ENCODE measurements around the gene LRCH1. TPM values are rescaled to one million over a fixed set of nuclear protein-coding genes. Genes with fewer than 3 reads are reported as not detected.

The LRCH1 gene
- total RNA-seq, 1 experiment from 2014 or later, result 27.0 TPM

- no peaks in the 10 kb centered on the region; the same call in 1 of the 2 replicates for H3K36me3 ChIP-seq (ENCODE audit: control insufficient read depth, insufficient read depth, low read length)
- H3K9me3 Mint-ChIP-seq (ENCODE audit: unreplicated experiment), result no peaks in the 10 kb centered on the region
- intact Hi-C loops (cut with micrococcal nuclease; ENCODE audit: unreplicated experiment), result no loop called here
- H3K9me3 ChIP-seq, result no peaks in the 10 kb centered on the region
- TF ChIP-seq CTCF (IDR thresholded peaks at IDR 0.05; ENCODE audit: insufficient read depth in 1 of 2, low read depth in 1 of 2, low read length in 1 of 2, severe bottlenecking in 1 of 2, unreplicated experiment in 1 of 2), result no peak
- H3K27ac Mint-ChIP-seq (ENCODE audit: unreplicated experiment), result peak overlapping the region; percentile 48
- CTCF ChIA-PET, result interaction anchor here (0.7 kb wide), 1 partner anchor 13 kb away, joined by 3 read pairs; no protein-coding TSS in a partner anchor
- BruUV-seq (replicated peaks), result no TSS peak
- POLR2A ChIA-PET, result no interaction called here
- no peaks in the 10 kb centered on the region for H3K27me3 Mint-ChIP-seq (ENCODE audit: insufficient read depth, unreplicated experiment)
- no peak overlapping the region for H3K4me3 ChIP-seq (ENCODE audit: low read depth, low read length)
- no peaks in the 10 kb centered on the region for H3K27me3 ChIP-seq (replicated peaks; ENCODE audit: control insufficient read depth, insufficient read depth, low read length)
- no peak overlapping the region for H3K4me3 Mint-ChIP-seq (ENCODE audit: unreplicated experiment)
- peaks cover 78% of the 10 kb centered on the region for H3K4me1 ChIP-seq
- no peak for DNase-seq
- H3K4me1 Mint-ChIP-seq (ENCODE audit: low read depth, unreplicated experiment), result peaks cover 62% of the 10 kb centered on the region
- peaks cover 8% of the 10 kb centered on the region for H3K36me3 Mint-ChIP-seq (ENCODE audit: insufficient read depth, unreplicated experiment)
Observed at GRCh38 chr13:46595885-46596275, 42.9 kb downstream of the LRCH1 start.

GRCh38 chr13:46596466-46596865, 43.5 kb downstream of the LRCH1 start:
- Histone ChIP-seq H3K36me3 (ENCODE audit: control insufficient read depth, insufficient read depth, low read length) (no peaks in the 10 kb centered on the region; the same call in 1 of the 2 replicates), H3K9me3 (no peaks in the 10 kb centered on the region), H3K4me1 (peaks cover 78% of the 10 kb centered on the region), H3K27me3 (replicated peaks; ENCODE audit: control insufficient read depth, insufficient read depth, low read length) (no peaks in the 10 kb centered on the region), H3K4me3 (ENCODE audit: low read depth, low read length) (no peak overlapping the region)
- no peak overlapping the region for H3K4me3 Mint-ChIP-seq (ENCODE audit: unreplicated experiment)
- H3K9me3 Mint-ChIP-seq (ENCODE audit: unreplicated experiment), result no peaks in the 10 kb centered on the region
- ChIA-PET POLR2A (no interaction called here), CTCF (no interaction called here)
- H3K4me1 Mint-ChIP-seq (ENCODE audit: low read depth, unreplicated experiment), result peaks cover 62% of the 10 kb centered on the region
- DNase-seq, result no peak
- no peak for TF ChIP-seq CTCF (IDR thresholded peaks at IDR 0.05; ENCODE audit: insufficient read depth in 1 of 2, low read depth in 1 of 2, low read length in 1 of 2, severe bottlenecking in 1 of 2, unreplicated experiment in 1 of 2)
- BruUV-seq (replicated peaks), result no TSS peak
- no peaks in the 10 kb centered on the region for H3K27me3 Mint-ChIP-seq (ENCODE audit: insufficient read depth, unreplicated experiment)
- peaks cover 8% of the 10 kb centered on the region for H3K36me3 Mint-ChIP-seq (ENCODE audit: insufficient read depth, unreplicated experiment)
- intact Hi-C loops (cut with micrococcal nuclease; ENCODE audit: unreplicated experiment), result no loop called here
- no peak overlapping the region for H3K27ac Mint-ChIP-seq (ENCODE audit: unreplicated experiment)

GRCh38 chr13:46598140-46598819, 45.3 kb downstream of the LRCH1 start:
- intact Hi-C loops (cut with micrococcal nuclease; ENCODE audit: unreplicated experiment), result no loop called here
- Mint-ChIP-seq H3K36me3 (ENCODE audit: insufficient read depth, unreplicated experiment) (peaks cover 12% of the 10 kb centered on the region), H3K9me3 (ENCODE audit: unreplicated experiment) (no peaks in the 10 kb centered on the region), H3K27ac (ENCODE audit: unreplicated experiment) (no peak overlapping the region), H3K27me3 (ENCODE audit: insufficient read depth, unreplicated experiment) (no peaks in the 10 kb centered on the region), H3K4me1 (ENCODE audit: low read depth, unreplicated experiment) (peaks cover 56% of the 10 kb centered on the region), H3K4me3 (ENCODE audit: unreplicated experiment) (no peak overlapping the region)
- POLR2A ChIA-PET, result no interaction called here
- H3K36me3 ChIP-seq (ENCODE audit: control insufficient read depth, insufficient read depth, low read length), result no peaks in the 10 kb centered on the region
- no peaks in the 10 kb centered on the region for H3K9me3 ChIP-seq
- CTCF ChIA-PET, result no interaction called here
- peaks cover 78% of the 10 kb centered on the region for H3K4me1 ChIP-seq
- no peaks in the 10 kb centered on the region for H3K27me3 ChIP-seq (replicated peaks; ENCODE audit: control insufficient read depth, insufficient read depth, low read length)
- H3K4me3 ChIP-seq (ENCODE audit: low read depth, low read length), result no peak overlapping the region
- no peak for DNase-seq
- no TSS peak for BruUV-seq (replicated peaks)
- TF ChIP-seq CTCF (IDR thresholded peaks at IDR 0.05; ENCODE audit: insufficient read depth in 1 of 2, low read depth in 1 of 2, low read length in 1 of 2, severe bottlenecking in 1 of 2, unreplicated experiment in 1 of 2), result no peak

Data from Caco-2 (cell line).